GF-D8 (cell line): ENCODE data around the gene MYO3B.

Source experiments
- DNase-seq: peaks from one replicate; lab custom pipeline; 2025; lab: John Stamatoyannopoulos, UW

Gene MYO3B

GRCh38 chr2:170161516-170162270 is 16.3 kb upstream of the MYO3B start:
- no peak for DNase-seq

DNA sequence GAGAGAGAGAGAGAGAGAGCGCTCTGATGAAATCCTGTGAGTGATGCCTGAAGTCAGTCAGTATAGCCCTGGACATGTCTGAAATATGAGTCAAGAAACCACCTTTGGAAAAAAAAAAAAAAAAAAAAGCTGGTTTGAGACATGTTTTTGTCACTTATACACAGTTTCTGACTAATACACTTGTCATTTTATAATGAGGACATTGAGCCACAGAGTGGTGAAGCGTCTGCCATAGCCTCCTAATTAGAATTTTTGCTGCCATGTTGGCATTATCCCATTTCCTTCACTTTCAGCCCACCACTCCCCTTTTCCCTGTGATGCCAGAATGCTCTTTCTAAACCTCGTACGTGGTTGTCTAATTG is 15.7 kb upstream of the MYO3B start:
- no peak for DNase-seq

GRCh38 chr2:170163411-170164065 is 14.4 kb upstream of the MYO3B start:
- no peak for DNase-seq

DNA sequence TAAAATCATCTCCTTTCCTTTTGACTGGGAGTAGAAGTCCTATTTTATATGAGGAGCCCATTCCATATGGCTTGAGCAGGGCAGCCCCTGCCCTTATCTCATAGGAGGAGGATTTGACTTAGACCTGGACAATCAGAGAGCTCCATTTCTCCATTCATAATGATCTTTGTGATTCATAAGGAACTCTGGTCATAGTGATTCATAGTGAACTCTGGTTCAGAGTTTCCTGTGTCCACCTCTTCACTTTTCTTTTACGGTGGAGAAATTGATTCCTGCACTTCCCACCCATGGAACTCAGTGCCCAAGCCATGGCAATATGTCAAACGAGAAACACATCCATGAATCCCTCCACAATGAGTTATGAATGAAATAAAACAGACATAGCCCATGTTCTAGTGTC is 12.8 kb upstream of the MYO3B start:
- no peak for DNase-seq

- no peak for DNase-seq
These were observed 11.2 kb upstream of the MYO3B start for GRCh38 chr2:170166735-170167134.

DNA sequence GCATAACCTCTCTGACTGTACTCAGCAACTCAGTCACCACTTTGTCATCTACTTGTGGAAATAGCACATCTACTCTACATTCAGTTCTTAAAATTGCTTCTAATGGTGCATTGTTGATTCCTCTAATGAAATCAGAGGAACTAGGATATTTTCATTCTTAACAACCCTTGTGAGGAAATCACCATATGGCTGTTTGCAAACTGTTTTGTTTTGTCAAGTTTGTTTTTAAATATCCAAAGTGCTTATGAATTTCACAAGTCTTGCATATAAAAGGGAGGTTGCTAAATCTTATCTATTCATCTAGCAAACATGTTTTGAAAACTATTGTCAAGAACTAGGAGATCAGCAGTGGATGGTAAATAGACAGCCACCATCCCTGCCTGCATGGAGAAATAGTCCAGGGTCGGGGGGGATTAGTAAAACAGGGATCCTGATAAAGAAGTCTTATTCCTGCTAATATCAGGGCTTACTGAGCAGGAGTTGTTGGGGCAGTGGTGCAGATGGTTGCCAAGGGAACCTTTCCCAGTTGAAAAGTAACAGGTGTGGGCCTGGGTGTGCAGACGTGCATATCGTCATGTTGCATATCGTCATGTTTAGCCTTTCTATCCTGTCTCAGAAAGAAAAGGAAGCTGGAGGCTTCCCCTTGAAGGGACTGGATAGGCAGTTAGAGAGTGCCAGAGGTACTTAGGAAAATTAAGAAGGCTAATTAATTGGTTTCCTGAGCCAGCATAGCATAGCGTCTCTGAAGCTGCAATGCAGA is 7.5 kb upstream of the MYO3B start:
- no peak for DNase-seq

DNA sequence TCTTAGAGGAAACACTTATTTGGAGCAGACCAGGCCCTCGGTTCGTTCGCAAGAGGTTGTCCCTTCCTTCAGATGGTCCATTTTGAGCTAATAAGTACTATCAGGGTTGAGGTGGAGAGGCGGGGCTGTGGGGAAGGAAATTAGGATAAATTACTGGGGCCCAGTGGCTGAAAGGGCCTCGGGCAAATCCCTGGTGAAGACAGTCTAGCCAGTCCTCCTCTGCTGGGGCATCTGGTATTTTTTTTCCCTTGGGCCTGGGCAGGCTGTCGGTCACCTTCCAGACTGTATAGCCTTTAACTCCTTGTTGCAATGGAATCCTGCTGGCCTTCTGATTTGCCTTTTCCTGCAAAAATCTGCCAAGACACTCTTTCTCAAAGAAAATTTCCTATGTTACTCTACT is 1.7 kb upstream of the MYO3B start:
- no peak for DNase-seq

- no peak for DNase-seq
These were observed 2.2 kb downstream of the MYO3B start for GRCh38 chr2:170180031-170180566.

DNA sequence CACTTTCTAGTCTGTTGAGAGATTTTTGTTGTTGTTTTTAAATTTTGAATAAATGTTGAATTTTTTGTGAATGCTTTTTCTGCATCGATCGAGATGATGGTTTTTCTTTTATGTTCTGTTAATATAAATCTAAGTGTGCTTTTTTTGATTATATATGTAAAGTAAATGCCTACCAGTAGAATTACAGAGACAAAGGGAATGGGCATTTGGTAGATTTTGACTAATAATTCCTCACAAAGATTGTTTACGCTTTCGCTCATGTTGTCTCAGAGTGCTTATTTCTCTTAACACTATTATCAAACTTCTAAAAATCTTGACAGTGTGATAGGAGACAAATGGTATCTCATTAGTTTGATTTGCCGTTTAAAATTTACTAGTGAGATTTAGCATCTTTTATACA is 3.7 kb downstream of the MYO3B start:
- DNase-seq: no peak

GRCh38 chr2:170185319-170185718 is 7.4 kb downstream of the MYO3B start:
- no peak for DNase-seq

DNA sequence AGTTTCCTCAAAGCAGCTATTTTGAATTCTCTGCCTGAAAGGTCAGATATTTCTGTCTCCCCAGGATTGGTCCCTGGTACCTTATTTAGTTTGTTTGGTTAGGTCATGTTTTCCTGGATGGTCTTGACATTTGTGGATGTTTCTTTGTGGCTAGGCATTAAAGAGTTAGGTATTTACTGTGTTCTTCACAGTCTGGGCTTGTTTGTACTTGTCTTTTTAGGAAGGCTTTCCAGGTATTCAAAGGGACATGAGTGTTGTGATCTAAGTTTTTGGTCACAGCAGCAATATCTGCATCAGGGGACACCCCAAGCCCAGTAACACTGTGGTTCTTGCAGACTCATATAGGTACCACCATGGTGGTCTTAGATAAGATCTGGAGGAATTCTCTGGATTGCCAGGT is 11.8 kb downstream of the MYO3B start:
- no peak for DNase-seq

DNA sequence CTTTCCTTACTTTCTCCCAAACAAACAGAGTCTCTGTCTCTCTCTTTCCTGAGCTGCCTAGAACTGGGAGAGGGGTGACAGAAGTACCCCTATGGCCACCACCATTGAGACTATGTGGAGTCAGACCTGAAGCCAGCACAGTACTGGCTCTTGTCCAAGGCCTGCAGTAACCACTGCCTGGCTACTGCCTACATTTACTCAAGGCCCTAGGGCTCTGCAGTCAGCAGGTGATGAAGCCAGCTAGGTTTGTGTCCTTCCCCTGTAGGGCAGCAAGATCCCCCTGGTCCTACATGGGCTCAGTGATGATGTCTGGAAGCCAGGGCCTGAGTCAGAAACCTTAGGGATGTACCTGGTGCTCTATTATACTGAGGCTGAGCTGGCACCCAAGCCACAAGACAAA is 12.2 kb downstream of the MYO3B start:
- DNase-seq: no peak

DNA sequence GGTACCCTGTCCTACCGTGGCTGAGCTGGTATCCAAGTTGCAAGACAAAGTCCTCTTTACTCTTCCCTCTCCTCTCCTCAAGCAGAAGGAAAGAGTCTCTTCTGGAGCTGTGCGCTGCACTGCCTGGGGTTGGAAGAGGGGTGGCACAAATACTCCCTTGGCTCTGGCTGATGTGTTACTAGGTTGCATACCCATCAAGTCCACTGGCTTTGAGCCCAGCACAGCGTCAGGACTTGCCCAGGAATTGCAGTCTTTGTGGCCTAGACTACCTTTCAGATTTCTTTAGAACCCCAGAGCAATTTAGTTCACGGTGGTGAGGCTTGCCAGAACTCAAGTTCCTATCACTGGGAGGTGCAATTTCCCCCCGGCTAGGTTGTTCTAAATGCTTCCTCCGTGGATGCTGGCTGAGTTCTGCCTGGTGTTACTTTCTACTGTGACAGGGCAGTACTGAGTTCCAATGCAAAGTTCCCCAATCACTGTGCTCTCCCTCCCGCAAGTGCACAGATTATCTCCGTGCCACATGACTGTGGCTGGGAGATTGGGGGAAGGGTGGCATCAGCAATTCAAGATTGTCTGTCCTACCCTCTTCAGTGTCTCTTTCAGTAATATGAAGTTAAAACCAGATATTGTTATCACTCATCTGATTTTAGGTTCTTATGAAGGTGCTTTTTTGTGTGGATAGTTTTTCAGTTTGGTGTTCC is 13.4 kb downstream of the MYO3B start:
- no peak for DNase-seq

GRCh38 chr2:170196963-170197362 is 19.0 kb downstream of the MYO3B start:
- no peak for DNase-seq

- no peak for DNase-seq
These were observed 23.3 kb downstream of the MYO3B start for GRCh38 chr2:170201275-170201674.

GRCh38 chr2:170201734-170202393 is 23.9 kb downstream of the MYO3B start:
- DNase-seq: no peak

GRCh38 chr2:170202437-170202836 is 24.5 kb downstream of the MYO3B start:
- DNase-seq: no peak

GRCh38 chr2:170204298-170204951 is 26.5 kb downstream of the MYO3B start:
- no peak for DNase-seq

- no peak for DNase-seq
These were observed 28.3 kb downstream of the MYO3B start for GRCh38 chr2:170206246-170206645.

- DNase-seq: no peak
These were observed 29.0 kb downstream of the MYO3B start for GRCh38 chr2:170206805-170207407.

GRCh38 chr2:170207901-170208300 is 30.0 kb downstream of the MYO3B start:
- DNase-seq: no peak
